ENCODE measurements around the gene TMEM158.

- TF ChIP-seq ZBTB33 (IDR thresholded peaks at IDR 0.05; ENCODE audit: extremely low read depth, insufficient replicate concordance, low read length) (no peak), EZH2 (IDR thresholded peaks at IDR 0.05) (no peak), POLR2A (IDR thresholded peaks at IDR 0.05; ENCODE audit: borderline replicate concordance, extremely low read depth, insufficient read depth, insufficient read length) (no peak), EZH2phosphoT487 (IDR thresholded peaks at IDR 0.05; ENCODE audit: borderline replicate concordance) (no peak), CTCF (IDR thresholded peaks at IDR 0.05 in 2 of 3, conservative IDR thresholded peaks at IDR 0.05 in 1 of 3; ENCODE audit: borderline replicate concordance in 1 of 3, insufficient read depth in 1 of 3, low read depth in 2 of 3, low read length in 2 of 3) (no peak), ELF1 (IDR thresholded peaks at IDR 0.05; ENCODE audit: borderline replicate concordance, low read depth) (no peak), YY1 (IDR thresholded peaks at IDR 0.05; ENCODE audit: extremely low read depth, insufficient replicate concordance, low read depth, low read length) (no peak), EGR1 (IDR thresholded peaks at IDR 0.05; ENCODE audit: low read depth) (no peak)
Measured at GRCh38 chr3:45185052-45185451, 41.0 kb downstream of the TMEM158 start.

Measured in HCT116 (cell line).